NB4 (cell line): Measurements from ENCODE around the gene HDAC3.

ENCODE experiments used
- CTCF ChIP-seq: IDR thresholded peaks from one replicate; pipeline ENCODE4 v1.5.1; 2012; ENCODE audit warnings: low read depth, low read length
- MAX ChIP-seq: IDR thresholded peaks from 2 replicates; pipeline ENCODE4 v1.6.1; 2011; ENCODE audit warnings: low read depth, low read length
- MYC ChIP-seq: IDR thresholded peaks from 2 replicates; pipeline ENCODE4 v1.6.1; 2011; ENCODE audit warnings: low read depth, low read length
- POLR2A ChIP-seq: IDR thresholded peaks from 2 replicates; pipeline ENCODE4 v1.6.1; 2011; ENCODE audit warnings: mild to moderate bottlenecking; ENCODE audit not compliant: insufficient read length; ENCODE audit errors: extremely low read depth

GRCh38 chr5:141665995-141666940 lies 29.6 kb upstream of the HDAC3 start:
- TF ChIP-seq CTCF (no peak), MYC (no peak), POLR2A (no peak), MAX (no peak)
